HepG2 (cell line): Measurements from ENCODE around the gene NSMCE1. TPM values are rescaled to one million over a fixed set of nuclear protein-coding genes. Genes with fewer than 3 reads are reported as not detected.

Source experiments
- ATAC-seq: fragments of 200-7000 bp; cut with Tn5 transposase; 3 replicates; pipeline ENCODE4 v1.9.1; 2020; ENCODE audit warnings: mild to moderate bottlenecking, moderate library complexity
- BruUV-seq: library from RNA; stranded (reverse); fragments of 400-500 nt; replicated peaks from 2 replicates; lab custom pipeline; 2021; lab: Mats Ljungman, UMichigan
- CTCF ChIA-PET: fragments of 300-600 bp; formaldehyde crosslinking; extraction: SDS; loops from one replicate; lab custom pipeline; 2021; ENCODE audit warnings: low total read pairs, inconsistent platforms, low intra/inter-chr PET ratio; lab: Yijun Ruan, JAX
- POLR2A ChIA-PET: fragments of 350-600 bp; sonication (Branson Sonifier 250); formaldehyde crosslinking; loops from one replicate; lab custom pipeline; 2020; ENCODE audit warnings: antibody characterized with exemption, inconsistent platforms; lab: Yijun Ruan, JAX
- DNase-seq: peaks from one replicate; pipeline ENCODE4 v3.0.0-alpha.2; 2015; ENCODE audit warnings: low spot score
- FAIRE-seq: peaks from 3 replicates; lab custom pipeline; 2011; peaks lifted over from hg19 to GRCh38; lab: Jason Lieb, UNC
- H2AFZ ChIP-seq: one replicate; pipeline ENCODE4 v1.6.1; 2011; ENCODE audit warnings: low read length, inconsistent platforms
- H3K27ac ChIP-seq: fragments of 300-600 bp; 3 replicates; pipeline ENCODE4 v1.8.0; 2011; ENCODE audit warnings: mixed run types, mild to moderate bottlenecking, mixed read lengths, low read length, inconsistent platforms; ENCODE audit not compliant: insufficient read depth; ENCODE audit errors: extremely low read length
- H3K27me3 ChIP-seq, 2 experiments: fragments of 200-600 bp in 1 of 2; 2 replicates in 1 of 2; 3 replicates in 1 of 2; pipeline versions ENCODE4 v1.6.0 to v1.8.0; 2011; ENCODE audit warnings: low read length in 2 of 2, mild to moderate bottlenecking in 2 of 2, moderate library complexity in 2 of 2, inconsistent platforms in 1 of 2; ENCODE audit not compliant: insufficient read depth in 2 of 2, control insufficient read depth in 1 of 2
- H3K36me3 ChIP-seq, 2 experiments: fragments of 200-600 bp in 1 of 2; replicated peaks in 1 of 2; 2 replicates in 1 of 2; 3 replicates in 1 of 2; pipeline versions ENCODE4 v1.5.1 to v1.8.0; 2011; ENCODE audit warnings: low read length in 2 of 2, inconsistent platforms in 1 of 2; ENCODE audit not compliant: insufficient read depth in 2 of 2, control insufficient read depth in 1 of 2
- H3K4me1 ChIP-seq: 2 replicates; pipeline ENCODE4 v1.5.1; 2012; ENCODE audit warnings: low read length, inconsistent platforms; ENCODE audit not compliant: insufficient read depth
- H3K4me2 ChIP-seq: 2 replicates; pipeline ENCODE4 v1.6.0; 2011; ENCODE audit warnings: low read depth, low read length, inconsistent platforms
- H3K4me3 ChIP-seq, 3 experiments: fragments of 200-600 bp in 1 of 3; sonication (generic), shearing (Covaris generic) in 1 of 3; replicated peaks in 1 of 3; 2 replicates each; pipeline ENCODE4 v1.5.1; 2011 to 2016; ENCODE audit warnings: low read length in 3 of 3, inconsistent platforms in 2 of 3, low read depth in 2 of 3, mild to moderate bottlenecking in 2 of 3, control low read depth in 1 of 3, mixed read lengths in 1 of 3; ENCODE audit not compliant: insufficient read depth in 1 of 3
- H3K79me2 ChIP-seq: one replicate; pipeline ENCODE4 v1.6.1; 2011; ENCODE audit warnings: low read length, inconsistent platforms; ENCODE audit not compliant: insufficient read depth
- H3K9ac ChIP-seq: 2 replicates; pipeline ENCODE4 v1.6.0; 2011; ENCODE audit warnings: mild to moderate bottlenecking, low read depth, low read length, inconsistent platforms; ENCODE audit not compliant: insufficient read depth
- H3K9me3 ChIP-seq: 2 replicates; pipeline ENCODE4 v1.5.1; 2012; ENCODE audit warnings: mild to moderate bottlenecking, low read length
- H4K20me1 ChIP-seq: 2 replicates; pipeline ENCODE4 v1.6.0; 2011; ENCODE audit warnings: inconsistent platforms, mild to moderate bottlenecking, low read length, moderate library complexity; ENCODE audit not compliant: insufficient read depth
- AFF4 ChIP-seq: sonication (generic); formaldehyde crosslinking; IDR thresholded peaks from 2 replicates; pipeline ENCODE4 v1.4.0; 2020; ENCODE audit warnings: missing genetic modification reagents
- ATF7-NPFF ChIP-seq: sonication (generic); formaldehyde crosslinking; IDR thresholded peaks from 2 replicates; pipeline ENCODE4 v1.8.1; 2023; ENCODE audit warnings: mild to moderate bottlenecking, low read depth, missing genetic modification reagents, moderate library complexity
- GATA4 ChIP-seq: sonication (generic); IDR thresholded peaks from 2 replicates; pipeline ENCODE4 v1.6.1; 2016; ENCODE audit warnings: antibody characterized with exemption, low read depth, borderline replicate concordance
- IRF2 ChIP-seq: IDR thresholded peaks from 2 replicates; pipeline ENCODE4 v1.6.1; 2018; ENCODE audit warnings: missing genetic modification reagents, missing compliant biosample characterization
- MAFF ChIP-seq: IDR thresholded peaks from 2 replicates; pipeline ENCODE4 v1.6.1; 2011; ENCODE audit warnings: low read depth, low read length, improper control_type of control experiment
- MEIS2 ChIP-seq: sonication (generic); formaldehyde crosslinking; IDR thresholded peaks from 2 replicates; pipeline ENCODE4 v1.9.0; 2021; ENCODE audit warnings: mild to moderate bottlenecking, missing genetic modification reagents
- ZBTB10 ChIP-seq: sonication (generic); formaldehyde crosslinking; IDR thresholded peaks from 2 replicates; pipeline ENCODE4 v1.4.0; 2020; ENCODE audit warnings: missing genetic modification reagents, borderline replicate concordance
- ZNF670 ChIP-seq: sonication (generic); formaldehyde crosslinking; IDR thresholded peaks from 2 replicates; pipeline ENCODE4 v1.8.0; 2022; ENCODE audit warnings: mild to moderate bottlenecking, missing genetic modification reagents, borderline replicate concordance
- WGBS: methylation state at CpG from one replicate; pipeline ENCODE4 v1.1.6; 2017; ENCODE audit warnings: low lambda C conversion rate; 5-methylcytosine and 5-hydroxymethylcytosine counted together
- in situ Hi-C: cut with HindIII; loops from 2 replicates; pipeline ENCODE4 v1.10.0; 2017; ENCODE audit warnings: low pct_unique_long_range_greater_than_20kb; ENCODE audit not compliant: extremely low pct_ligation_motif_present
- intact Hi-C: fragments of 100-400 bp; cut with micrococcal nuclease; formaldehyde crosslinking; loops from one replicate; pipeline ENCODE4 v1.10.0; 2022; ENCODE audit not compliant: unreplicated experiment
- polyA plus RNA-seq, 8 experiments: library from polyadenylated mRNA; depleted of rRNA in 3 of 8; stranded (reverse) in 7 of 8; unstranded in 1 of 8; fragments of >200 nt; fragmentation: Illumina TruSeq in 4 of 8; extraction: Trizol in 4 of 8; gene quantifications; 2 replicates each; pipeline versions ENCODE4 v1.2.1 to v1.2.3, GENCODE V29; 2011 to 2016; ENCODE audit warnings: low read depth in 4 of 8, missing spikeins in 1 of 8, mixed read lengths in 1 of 8; ENCODE audit not compliant: insufficient read depth in 1 of 8
- total RNA-seq, 5 experiments: library from RNA; depleted of rRNA; stranded (reverse); fragments of >200 nt; fragmentation: Illumina TruSeq; extraction: Trizol; gene quantifications; 2 replicates each; pipeline ENCODE4 v1.2.3, GENCODE V29; 2016; ENCODE audit warnings: low read depth in 1 of 5
- TF ChIP-seq, protein P1 (sequence below), 2 experiments: sonication (generic) in 1 of 2; formaldehyde crosslinking in 1 of 2; IDR thresholded peaks; 2 replicates each; pipeline versions ENCODE4 v1.4.0 to v1.6.1; 2018 to 2020; ENCODE audit warnings: missing genetic modification reagents in 2 of 2, borderline replicate concordance in 1 of 2, low read depth in 1 of 2, mild to moderate bottlenecking in 1 of 2, missing biosample characterization in 1 of 2
- TF ChIP-seq, protein P2 (sequence below): sonication (generic); formaldehyde crosslinking; IDR thresholded peaks from 2 replicates; pipeline ENCODE4 v1.4.0; 2020; ENCODE audit warnings: missing genetic modification reagents
- TF ChIP-seq, protein P3 (sequence below): sonication (generic); formaldehyde crosslinking; IDR thresholded peaks from 2 replicates; pipeline ENCODE4 v1.5.0; 2020; ENCODE audit warnings: missing genetic modification reagents

Gene NSMCE1
- total and polyA plus RNA-seq, 2 of the 13 experiments (the other 11 are each of a cell fraction or from before 2014, with no cell fraction given) = 42.7 to 52.9 TPM

- TF ChIP-seq AFF4 (no peak), ZNF670 (CRISPR knock-in tag) (no peak)
These were observed 34.9 kb upstream of the NSMCE1 start (continued) for GRCh38 chr16:27303256-27304100.

GRCh38 chr16:27302126-27302525 is 33.6 kb upstream of the NSMCE1 start:
- WGBS = 43% methylated on average over 3 of the region's 3 CpGs
- Histone ChIP-seq H3K9me3 (no peaks in the 10 kb centered on the region), H3K36me3 (no peaks in the 10 kb centered on the region), H3K4me1 (no peaks in the 10 kb centered on the region), H2AFZ (no peak overlapping the region), H3K4me3 (no peak overlapping the region), H3K4me2 (no peak overlapping the region), H3K79me2 (no peaks in the 10 kb centered on the region), H4K20me1 (no peaks in the 10 kb centered on the region), H3K27ac (no peak overlapping the region), H3K27me3 (no peaks in the 10 kb centered on the region; a peak in 2 of 5 replicates), H3K9ac (no peak overlapping the region)
- in situ Hi-C loops = no loop called here
- CTCF ChIA-PET = no interaction called here
- POLR2A ChIA-PET = interaction anchor here (1.4 kb wide), 1 partner anchor 33 kb away, joined by 4 read pairs; the partner anchor contains the start of gene NSMCE1
- FAIRE-seq (no peak), ATAC-seq (no peak), DNase-seq (no peak)
- no TSS peak for BruUV-seq
- intact Hi-C loops = no loop called here
- TF ChIP-seq, protein P1, sequence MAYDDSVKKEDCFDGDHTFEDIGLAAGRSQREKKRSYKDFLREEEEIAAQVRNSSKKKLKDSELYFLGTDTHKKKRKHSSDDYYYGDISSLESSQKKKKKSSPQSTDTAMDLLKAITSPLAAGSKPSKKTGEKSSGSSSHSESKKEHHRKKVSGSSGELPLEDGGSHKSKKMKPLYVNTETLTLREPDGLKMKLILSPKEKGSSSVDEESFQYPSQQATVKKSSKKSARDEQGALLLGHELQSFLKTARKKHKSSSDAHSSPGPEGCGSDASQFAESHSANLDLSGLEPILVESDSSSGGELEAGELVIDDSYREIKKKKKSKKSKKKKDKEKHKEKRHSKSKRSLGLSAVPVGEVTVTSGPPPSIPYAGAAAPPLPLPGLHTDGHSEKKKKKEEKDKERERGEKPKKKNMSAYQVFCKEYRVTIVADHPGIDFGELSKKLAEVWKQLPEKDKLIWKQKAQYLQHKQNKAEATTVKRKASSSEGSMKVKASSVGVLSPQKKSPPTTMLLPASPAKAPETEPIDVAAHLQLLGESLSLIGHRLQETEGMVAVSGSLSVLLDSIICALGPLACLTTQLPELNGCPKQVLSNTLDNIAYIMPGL (CRISPR knock-in tag; IDR thresholded peaks at IDR 0.05; ENCODE audit: borderline replicate concordance in 1 of 2, low read depth in 1 of 2) = no peak
- TF ChIP-seq MEIS2 (CRISPR knock-in tag) (no peak), IRF2 (CRISPR knock-in tag) (no peak), GATA4 (no peak), ZBTB10 (CRISPR knock-in tag) (no peak), ATF7-NPFF (no peak), MAFF (no peak)
- TF ChIP-seq, protein P2, sequence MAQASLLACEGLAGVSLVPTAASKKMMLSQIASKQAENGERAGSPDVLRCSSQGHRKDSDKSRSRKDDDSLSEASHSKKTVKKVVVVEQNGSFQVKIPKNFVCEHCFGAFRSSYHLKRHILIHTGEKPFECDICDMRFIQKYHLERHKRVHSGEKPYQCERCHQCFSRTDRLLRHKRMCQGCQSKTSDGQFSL (CRISPR knock-in tag) = no peak
- TF ChIP-seq, protein P3, sequence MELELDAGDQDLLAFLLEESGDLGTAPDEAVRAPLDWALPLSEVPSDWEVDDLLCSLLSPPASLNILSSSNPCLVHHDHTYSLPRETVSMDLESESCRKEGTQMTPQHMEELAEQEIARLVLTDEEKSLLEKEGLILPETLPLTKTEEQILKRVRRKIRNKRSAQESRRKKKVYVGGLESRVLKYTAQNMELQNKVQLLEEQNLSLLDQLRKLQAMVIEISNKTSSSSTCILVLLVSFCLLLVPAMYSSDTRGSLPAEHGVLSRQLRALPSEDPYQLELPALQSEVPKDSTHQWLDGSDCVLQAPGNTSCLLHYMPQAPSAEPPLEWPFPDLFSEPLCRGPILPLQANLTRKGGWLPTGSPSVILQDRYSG (CRISPR knock-in tag) = no peak
